ENCODE results near the gene SELENOF. TPM values are rescaled to one million over a fixed set of nuclear protein-coding genes. Genes with fewer than 3 reads are reported as not detected.
A peak's percentile ranks its signal among the peaks of the same experiment; 100 is the strongest.

Gene SELENOF
- total and polyA plus RNA-seq, 3 experiments from 2014 or later = 157 to 356 (median 158) TPM

DNA sequence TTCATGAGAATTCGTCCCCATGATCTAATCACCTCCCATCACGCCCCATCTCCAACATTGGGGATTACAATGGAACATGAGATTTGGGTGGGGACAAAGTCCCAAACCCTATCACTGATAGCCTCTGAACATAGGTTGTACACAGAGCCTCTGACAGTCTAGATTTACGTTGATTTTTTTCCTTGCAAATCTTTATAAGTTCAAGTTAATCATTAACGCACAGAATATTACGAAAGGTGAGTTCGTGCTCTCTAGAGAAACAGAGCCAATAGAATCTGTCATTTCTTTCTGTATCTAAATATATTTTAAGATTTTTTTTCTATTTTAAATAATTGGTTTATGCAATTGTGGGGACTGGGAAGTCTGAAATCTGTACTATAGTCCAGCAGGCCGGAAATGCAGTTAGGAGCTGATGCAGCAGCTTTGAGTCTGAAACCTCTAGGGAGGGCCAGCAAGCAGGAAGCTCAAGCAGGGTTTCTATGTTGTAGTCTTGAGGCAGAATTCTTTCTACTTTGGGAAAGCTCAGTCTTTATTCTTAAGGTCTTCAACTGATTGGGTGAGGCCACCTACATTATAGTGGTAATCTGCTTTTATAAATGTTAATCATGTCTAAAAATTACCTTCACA, 61.0 kb downstream of the SELENOF start:
- Mint-ChIP-seq H3K27me3 (no peaks in the 10 kb centered on the region), H3K4me3 (no peak overlapping the region), H3K9me3 (no peaks in the 10 kb centered on the region), H3K36me3 (no peaks in the 10 kb centered on the region), H3K4me1 (no peaks in the 10 kb centered on the region), H3K27ac (no peak overlapping the region)
- Histone ChIP-seq H3K27me3 (ENCODE audit: insufficient read depth, low read length, poor library complexity, severe bottlenecking) (no peaks in the 10 kb centered on the region), H3K4me3 (ENCODE audit: low read length) (no peak overlapping the region), H3K27ac (ENCODE audit: low read depth, low read length) (no peak overlapping the region), H3K36me3 (ENCODE audit: insufficient read depth, low read length) (no peaks in the 10 kb centered on the region), H3K9me3 (ENCODE audit: low read length) (no peaks in the 10 kb centered on the region), H3K4me1 (ENCODE audit: insufficient read depth, low read length) (no peaks in the 10 kb centered on the region)
- POLR2A ChIA-PET = no interaction called here
- no peak for DNase-seq
- CTCF ChIA-PET = interaction anchor here (2.3 kb wide), 1 partner anchor 10 kb away, joined by 6 read pairs; no protein-coding TSS in a partner anchor

DNA sequence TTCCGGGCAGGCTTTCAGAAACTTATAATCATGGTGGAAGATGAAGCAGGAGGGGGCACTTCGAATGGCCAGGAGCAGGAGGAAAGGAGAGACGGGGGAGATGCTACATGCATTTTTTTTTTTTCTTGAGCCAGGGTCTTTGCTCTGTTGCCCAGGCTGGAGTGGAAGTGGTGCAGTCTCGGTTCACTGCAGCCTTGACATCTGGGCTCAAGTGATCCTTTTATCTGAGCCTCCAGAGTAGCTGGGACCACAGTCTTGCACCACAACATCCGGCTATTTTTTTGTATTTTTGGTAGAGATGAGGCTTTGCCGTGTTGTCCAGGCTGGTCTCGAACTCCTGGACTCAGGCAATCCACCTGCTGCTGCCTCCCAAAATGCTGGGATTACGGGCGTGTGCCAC, 61.6 kb downstream of the SELENOF start:
- Histone ChIP-seq H3K9me3 (ENCODE audit: low read length) (no peaks in the 10 kb centered on the region), H3K27ac (ENCODE audit: low read depth, low read length) (no peak overlapping the region), H3K4me1 (ENCODE audit: insufficient read depth, low read length) (no peaks in the 10 kb centered on the region), H3K27me3 (ENCODE audit: insufficient read depth, low read length, poor library complexity, severe bottlenecking) (no peaks in the 10 kb centered on the region), H3K4me3 (ENCODE audit: low read length) (no peak overlapping the region), H3K36me3 (ENCODE audit: insufficient read depth, low read length) (no peaks in the 10 kb centered on the region)
- ChIA-PET CTCF (no interaction called here), POLR2A (no interaction called here)
- Mint-ChIP-seq H3K27ac (no peak overlapping the region), H3K27me3 (no peaks in the 10 kb centered on the region), H3K4me3 (no peak overlapping the region), H3K9me3 (no peaks in the 10 kb centered on the region), H3K36me3 (no peaks in the 10 kb centered on the region), H3K4me1 (no peaks in the 10 kb centered on the region)
- no peak for DNase-seq

DNA sequence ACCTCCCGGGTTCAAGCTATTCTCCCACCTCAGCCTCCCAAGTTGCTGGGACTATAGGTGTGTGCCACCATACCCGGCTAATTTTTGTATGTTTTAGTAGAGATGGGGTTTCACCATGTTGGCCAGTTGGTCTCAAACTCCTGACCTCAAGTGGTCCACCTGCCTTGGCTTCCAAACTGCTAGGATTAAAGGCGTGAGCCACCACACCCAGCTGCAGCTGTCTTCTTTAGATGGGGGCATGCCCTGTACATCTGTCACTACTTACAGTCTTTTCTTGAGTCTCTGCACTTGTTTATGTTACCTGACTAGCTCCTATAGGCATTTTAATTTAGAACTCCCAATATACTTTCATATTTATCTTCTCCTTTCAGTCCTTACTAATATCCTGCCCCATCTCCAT, 64.2 kb downstream of the SELENOF start:
- Histone ChIP-seq H3K27ac (ENCODE audit: low read depth, low read length) (no peak overlapping the region), H3K9me3 (ENCODE audit: low read length) (no peaks in the 10 kb centered on the region), H3K4me1 (ENCODE audit: insufficient read depth, low read length) (no peaks in the 10 kb centered on the region), H3K27me3 (ENCODE audit: insufficient read depth, low read length, poor library complexity, severe bottlenecking) (no peaks in the 10 kb centered on the region), H3K36me3 (ENCODE audit: insufficient read depth, low read length) (no peaks in the 10 kb centered on the region), H3K4me3 (ENCODE audit: low read length) (no peak overlapping the region)
- no peaks in the 10 kb centered on the region for H3K27me3 Mint-ChIP-seq
- H3K27ac Mint-ChIP-seq = no peak overlapping the region
- POLR2A ChIA-PET = no interaction called here
- CTCF ChIA-PET = no interaction called here
- no peaks in the 10 kb centered on the region for H3K9me3 Mint-ChIP-seq
- DNase-seq = no peak
- no peaks in the 10 kb centered on the region for H3K4me1 Mint-ChIP-seq
- H3K4me3 Mint-ChIP-seq = no peak overlapping the region
- no peaks in the 10 kb centered on the region for H3K36me3 Mint-ChIP-seq

DNA sequence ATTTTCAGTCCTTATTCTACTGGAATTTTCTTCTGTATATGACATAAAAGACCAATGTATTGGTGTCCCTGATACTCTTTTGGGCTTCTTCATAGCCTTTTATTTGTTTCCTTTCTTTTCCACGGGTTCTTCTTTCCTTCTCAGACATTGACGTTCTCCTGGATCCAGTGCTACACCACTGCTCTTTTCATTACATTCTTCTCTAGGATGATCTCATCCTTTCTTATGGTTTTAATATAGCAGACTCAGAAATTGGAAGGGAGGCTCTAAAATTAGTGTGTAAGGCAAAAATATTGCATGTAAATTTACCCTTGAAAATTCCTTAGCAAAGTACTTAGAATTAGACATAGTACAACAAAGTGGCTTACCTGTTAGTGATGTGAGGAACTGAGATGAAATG, 65.3 kb downstream of the SELENOF start:
- no peak overlapping the region for H3K27ac Mint-ChIP-seq
- no peaks in the 10 kb centered on the region for H3K4me1 Mint-ChIP-seq
- H3K9me3 ChIP-seq (ENCODE audit: low read length) = no peaks in the 10 kb centered on the region
- no peaks in the 10 kb centered on the region for H3K4me1 ChIP-seq (ENCODE audit: insufficient read depth, low read length)
- H3K36me3 ChIP-seq (ENCODE audit: insufficient read depth, low read length) = no peaks in the 10 kb centered on the region
- H3K9me3 Mint-ChIP-seq = no peaks in the 10 kb centered on the region
- H3K36me3 Mint-ChIP-seq = no peaks in the 10 kb centered on the region
- ChIA-PET POLR2A (no interaction called here), CTCF (no interaction called here)
- no peak overlapping the region for H3K27ac ChIP-seq (ENCODE audit: low read depth, low read length)
- H3K4me3 Mint-ChIP-seq = no peak overlapping the region
- no peak for DNase-seq
- H3K27me3 ChIP-seq (ENCODE audit: insufficient read depth, low read length, poor library complexity, severe bottlenecking) = no peaks in the 10 kb centered on the region
- H3K4me3 ChIP-seq (ENCODE audit: low read length) = no peak overlapping the region
- no peaks in the 10 kb centered on the region for H3K27me3 Mint-ChIP-seq

DNA sequence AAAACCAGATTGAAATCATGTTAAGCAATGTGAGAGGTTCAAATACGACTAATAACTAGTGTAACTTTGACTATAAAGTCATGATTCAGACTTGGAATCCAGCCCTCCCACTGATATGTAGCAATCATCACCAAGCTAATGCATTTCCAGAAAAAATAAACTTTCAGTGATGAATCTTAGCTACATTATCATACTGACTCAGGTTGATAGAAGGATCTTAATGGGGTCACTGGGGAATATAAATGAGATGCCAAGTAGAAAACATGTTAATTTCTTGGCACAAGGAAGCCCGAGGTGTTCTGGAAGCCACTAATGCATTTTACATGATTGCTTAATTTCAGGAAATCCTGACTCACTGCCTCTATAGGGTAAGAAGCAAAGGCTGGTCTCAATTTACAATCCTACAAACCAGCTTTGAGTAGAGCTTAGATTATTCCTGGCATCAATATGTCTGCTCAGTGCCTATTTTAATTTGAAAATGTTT, 67.7 kb downstream of the SELENOF start:
- Histone ChIP-seq H3K27ac (ENCODE audit: low read depth, low read length) (no peak overlapping the region), H3K4me1 (ENCODE audit: insufficient read depth, low read length) (no peaks in the 10 kb centered on the region), H3K27me3 (ENCODE audit: insufficient read depth, low read length, poor library complexity, severe bottlenecking) (no peaks in the 10 kb centered on the region), H3K9me3 (ENCODE audit: low read length) (no peaks in the 10 kb centered on the region), H3K4me3 (ENCODE audit: low read length) (no peak overlapping the region), H3K36me3 (ENCODE audit: insufficient read depth, low read length) (no peaks in the 10 kb centered on the region)
- ChIA-PET POLR2A (no interaction called here), CTCF (no interaction called here)
- Mint-ChIP-seq H3K4me1 (no peaks in the 10 kb centered on the region), H3K36me3 (no peaks in the 10 kb centered on the region), H3K27me3 (peaks cover 0 to 4% of the 10 kb centered on the region in 2 donors), H3K4me3 (no peak overlapping the region), H3K9me3 (no peaks in the 10 kb centered on the region), H3K27ac (no peak overlapping the region)
- DNase-seq = no peak

DNA sequence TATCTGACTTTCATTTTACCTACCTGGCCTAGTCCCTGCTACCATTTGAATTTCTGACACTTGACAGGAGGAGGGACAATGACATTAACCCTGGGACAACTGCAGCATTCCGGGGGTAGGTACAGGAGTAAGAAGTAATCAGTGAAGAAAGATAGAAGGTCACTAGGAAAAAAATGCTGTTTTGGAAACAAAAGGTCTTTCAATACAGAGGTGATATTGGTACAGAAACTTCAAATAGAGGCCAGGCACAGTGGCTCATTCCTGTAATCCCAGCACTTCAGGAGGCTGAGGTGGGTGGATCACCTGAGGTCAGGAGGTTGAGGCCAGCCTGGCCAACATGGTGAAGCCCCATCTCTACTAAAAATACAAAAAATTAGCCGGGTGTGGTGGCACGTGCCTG, 68.4 kb downstream of the SELENOF start:
- Histone ChIP-seq H3K4me3 (ENCODE audit: low read length) (no peak overlapping the region), H3K36me3 (ENCODE audit: insufficient read depth, low read length) (no peaks in the 10 kb centered on the region), H3K4me1 (ENCODE audit: insufficient read depth, low read length) (no peaks in the 10 kb centered on the region), H3K9me3 (ENCODE audit: low read length) (no peaks in the 10 kb centered on the region), H3K27ac (ENCODE audit: low read depth, low read length) (no peak overlapping the region), H3K27me3 (ENCODE audit: insufficient read depth, low read length, poor library complexity, severe bottlenecking) (no peaks in the 10 kb centered on the region)
- peaks cover 0 to 7% of the 10 kb centered on the region in 2 donors for H3K27me3 Mint-ChIP-seq
- no peaks in the 10 kb centered on the region for H3K4me1 Mint-ChIP-seq
- H3K36me3 Mint-ChIP-seq = no peaks in the 10 kb centered on the region
- CTCF ChIA-PET = no interaction called here
- no peak overlapping the region for H3K4me3 Mint-ChIP-seq
- POLR2A ChIA-PET = no interaction called here
- H3K27ac Mint-ChIP-seq = no peak overlapping the region
- DNase-seq = no peak
- no peaks in the 10 kb centered on the region for H3K9me3 Mint-ChIP-seq

DNA sequence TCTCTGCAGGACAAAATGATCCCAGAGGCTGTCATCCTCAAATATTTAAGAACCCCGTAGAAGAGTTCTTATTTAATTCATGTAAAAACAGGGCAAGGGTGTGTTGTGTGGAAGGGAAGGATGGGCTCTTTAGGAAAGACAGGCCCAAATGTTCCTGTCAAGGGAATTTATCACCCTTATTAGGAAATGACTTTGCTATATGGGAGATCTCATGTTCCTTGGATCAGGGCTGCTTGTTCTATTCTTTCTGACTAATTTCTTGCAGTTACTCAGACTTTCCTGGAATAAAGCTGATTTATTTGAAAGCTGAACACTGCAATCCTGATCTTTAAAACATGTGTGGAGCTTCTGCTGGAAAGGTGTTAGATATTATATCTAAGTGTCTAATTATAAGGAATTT, 72.8 kb downstream of the SELENOF start:
- POLR2A ChIA-PET = no interaction called here
- H3K36me3 Mint-ChIP-seq = no peaks in the 10 kb centered on the region

DNA sequence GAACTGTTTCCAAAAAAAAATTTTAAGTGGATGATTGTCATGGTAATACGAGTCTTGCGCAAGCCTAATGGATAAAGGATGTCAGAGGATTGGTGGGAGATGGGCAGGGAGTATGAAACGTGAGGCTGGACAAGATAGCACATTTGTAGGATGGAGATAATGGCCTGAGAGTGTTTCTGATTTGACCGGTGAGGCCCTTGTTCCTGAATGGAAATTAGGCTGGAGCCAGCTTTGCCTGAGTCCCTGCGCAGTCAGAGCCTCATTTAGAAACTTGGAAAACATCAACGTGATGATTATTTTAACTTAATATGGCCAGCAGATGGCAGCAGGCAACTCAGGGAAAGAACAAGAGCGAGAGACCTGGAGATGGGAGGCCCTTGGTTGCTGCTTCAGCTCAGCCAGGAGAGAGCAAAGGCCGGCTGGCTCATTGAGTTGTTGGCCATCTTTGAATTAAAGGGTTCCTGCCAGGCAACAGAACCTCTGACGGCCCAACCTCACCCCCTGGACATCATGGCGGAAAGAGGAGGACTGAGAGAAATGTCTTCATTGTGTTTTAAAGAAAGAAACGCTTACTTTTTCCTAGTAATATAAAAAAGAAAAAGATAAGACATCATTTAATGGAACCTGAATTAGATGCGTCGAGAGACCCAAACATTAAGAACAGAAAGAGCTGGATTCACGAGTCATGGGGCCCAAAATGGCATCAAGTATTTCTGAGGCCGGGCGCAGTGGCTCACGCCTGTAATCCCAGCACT, 80.3 kb downstream of the SELENOF start:
- Histone ChIP-seq H3K27ac (ENCODE audit: low read depth, low read length) (no peak overlapping the region), H3K36me3 (ENCODE audit: insufficient read depth, low read length) (no peaks in the 10 kb centered on the region), H3K4me1 (ENCODE audit: insufficient read depth, low read length) (no peaks in the 10 kb centered on the region), H3K4me3 (ENCODE audit: low read length) (no peak overlapping the region), H3K27me3 (ENCODE audit: insufficient read depth, low read length, poor library complexity, severe bottlenecking) (no peaks in the 10 kb centered on the region), H3K9me3 (ENCODE audit: low read length) (no peaks in the 10 kb centered on the region)
- POLR2A ChIA-PET = no interaction called here
- Mint-ChIP-seq H3K27me3 (peaks cover 2 to 5% of the 10 kb centered on the region in 2 donors), H3K9me3 (no peaks in the 10 kb centered on the region), H3K4me1 (peaks cover 2 to 5% (median 3%) of the 10 kb centered on the region in 3 donors), H3K4me3 (no peak overlapping the region), H3K36me3 (no peaks in the 10 kb centered on the region), H3K27ac (no peak overlapping the region)
- DNase-seq = peak; percentile 17 to 65 (median 44)
- CTCF ChIA-PET = interaction anchor here (0.7 to 8.3 kb wide), 15 partner anchors 10 to 256 kb away, joined by 3 to 66 read pairs (median 4); no protein-coding TSS in a partner anchor

More for the DNA sequence above, 72.8 kb downstream of the SELENOF start:
- Mint-ChIP-seq H3K4me1 (no peaks in the 10 kb centered on the region), H3K27me3 (peaks cover 0 to 16% of the 10 kb centered on the region in 2 donors), H3K9me3 (no peaks in the 10 kb centered on the region), H3K27ac (no peak overlapping the region), H3K4me3 (no peak overlapping the region)
- Histone ChIP-seq H3K9me3 (ENCODE audit: low read length) (no peaks in the 10 kb centered on the region), H3K4me1 (ENCODE audit: insufficient read depth, low read length) (no peaks in the 10 kb centered on the region), H3K4me3 (ENCODE audit: low read length) (no peak overlapping the region), H3K36me3 (ENCODE audit: insufficient read depth, low read length) (no peaks in the 10 kb centered on the region), H3K27ac (ENCODE audit: low read depth, low read length) (no peak overlapping the region), H3K27me3 (ENCODE audit: insufficient read depth, low read length, poor library complexity, severe bottlenecking) (no peaks in the 10 kb centered on the region)
- CTCF ChIA-PET = no interaction called here
- DNase-seq = no peak

All from CD8-positive, alpha-beta memory T cell (primary cell).